22Rv1 (cell line): ENCODE measurements around the gene SVOPL.

Experiments used
- H3K27ac ChIP-seq: fragments of 450-650 bp; 2 replicates; pipeline ENCODE4 v1.5.1; 2017
- CTCF ChIP-seq: fragments of 450-650 bp; IDR thresholded peaks from 2 replicates; pipeline ENCODE4 v1.5.1; 2017; ENCODE audit warnings: mild to moderate bottlenecking
- ZFX ChIP-seq: fragments of 450-650 bp; IDR thresholded peaks from 2 replicates; pipeline ENCODE4 v1.6.1; 2017; ENCODE audit warnings: antibody characterized with exemption, borderline replicate concordance

The SVOPL gene

DNA sequence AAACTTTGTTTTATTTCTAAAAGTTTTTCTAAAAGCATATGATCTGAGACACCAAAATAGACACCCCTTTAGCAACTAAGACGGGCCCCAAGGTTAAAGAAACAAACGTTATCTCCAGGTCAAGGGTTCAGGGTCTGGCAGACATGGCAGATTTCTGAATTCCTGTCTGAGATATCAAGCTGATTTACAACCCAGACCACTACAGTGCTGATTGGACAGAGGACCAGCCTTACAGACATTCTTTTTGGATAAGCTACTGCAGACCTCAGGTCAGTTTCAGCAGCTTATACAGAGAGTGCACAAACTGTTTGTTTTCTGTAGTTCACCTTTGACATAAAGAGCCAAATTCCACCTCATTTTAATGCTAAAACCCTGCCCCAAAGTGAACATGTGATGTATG is 34.8 kb downstream of the SVOPL start:
- H3K27ac ChIP-seq: no peak overlapping the region
- TF ChIP-seq CTCF: no peak
- no peak for TF ChIP-seq ZFX

DNA sequence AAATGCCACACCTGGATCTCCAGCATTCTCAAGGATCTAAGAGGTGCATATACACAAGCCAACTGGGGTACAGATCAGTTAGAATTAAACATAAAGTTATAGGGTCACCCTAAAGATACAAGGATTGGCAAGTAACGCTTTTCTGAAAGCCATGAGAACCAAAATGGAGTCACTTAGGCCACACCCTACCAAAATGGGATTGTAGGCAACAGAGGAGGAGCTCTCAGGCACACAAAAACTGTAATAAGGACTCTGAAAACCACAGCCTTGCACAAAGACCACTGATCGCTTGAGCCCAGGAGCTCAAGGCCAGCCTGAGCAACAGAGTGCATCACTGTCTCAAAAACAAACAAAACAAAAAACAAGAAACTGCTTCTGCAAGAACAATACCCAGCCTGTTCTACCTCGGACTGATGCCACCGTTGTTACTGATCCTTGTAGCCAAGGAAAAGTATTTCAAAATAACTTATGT is 35.5 kb downstream of the SVOPL start:
- no peak for TF ChIP-seq CTCF
- TF ChIP-seq ZFX: no peak
- no peak overlapping the region for H3K27ac ChIP-seq

DNA sequence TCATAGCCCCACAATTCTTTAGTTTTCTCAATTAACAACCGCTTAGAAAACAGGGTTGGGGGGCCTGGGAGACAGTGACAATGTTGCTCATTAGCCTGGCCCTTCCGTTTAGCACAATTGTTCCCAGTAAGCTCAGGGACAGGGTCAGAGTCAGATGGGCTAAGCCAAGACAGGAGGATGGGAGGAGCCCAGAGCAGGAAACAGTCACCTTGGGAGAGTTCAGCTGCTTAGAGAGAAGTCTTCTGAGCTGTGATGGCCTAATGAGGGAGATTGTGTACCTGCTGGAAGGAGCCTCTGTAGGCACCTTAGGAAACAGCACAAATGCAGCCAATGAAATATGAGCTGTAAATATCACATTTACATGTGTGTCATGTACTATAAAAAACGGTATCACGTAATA is 35.9 kb downstream of the SVOPL start:
- TF ChIP-seq ZFX: no peak
- no peak for TF ChIP-seq CTCF
- no peak overlapping the region for H3K27ac ChIP-seq

GRCh38 chr7:138663725-138664710 is 37.1 kb downstream of the SVOPL start:
- TF ChIP-seq CTCF (no peak), ZFX (no peak)
- H3K27ac ChIP-seq: no peak overlapping the region

DNA sequence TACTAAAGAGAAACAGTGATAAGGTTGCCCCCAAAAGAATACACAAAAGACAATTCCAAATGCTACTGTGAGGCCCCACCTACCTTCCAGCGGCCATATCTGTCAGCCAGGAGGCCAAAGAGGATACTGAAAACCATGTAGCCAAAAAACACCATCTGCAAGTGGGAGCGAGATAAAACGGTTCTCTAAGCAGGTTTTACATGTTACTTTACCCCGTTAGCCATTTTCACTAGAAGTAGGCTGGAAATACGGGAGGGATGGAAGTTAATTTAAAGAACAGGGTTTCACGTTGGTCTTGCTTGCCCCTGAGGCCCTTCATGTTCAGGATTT is 38.2 kb downstream of the SVOPL start:
- H3K27ac ChIP-seq: no peak overlapping the region
- no peak for TF ChIP-seq ZFX
- TF ChIP-seq CTCF: no peak

GRCh38 chr7:138662076-138662990 is 38.8 kb downstream of the SVOPL start:
- H3K27ac ChIP-seq: no peak overlapping the region
- TF ChIP-seq ZFX (no peak), CTCF (no peak)
